Measurements from ENCODE around the gene DAPK3.
"Not testable (repeated sequence)": the region's sequence is repeated elsewhere in the genome, so short reads cannot be mapped to it uniquely, and the experiment has no call there.

The DAPK3 gene

GRCh38 chr19:3952755-3953276 is 18.1 kb downstream of the DAPK3 start:
- not testable (repeated sequence) for FAIRE-seq

- FAIRE-seq, result no peak
Observed at GRCh38 chr19:3950871-3951861, 19.7 kb downstream of the DAPK3 start.

GRCh38 chr19:3949997-3950859 is 20.7 kb downstream of the DAPK3 start:
- no peak for FAIRE-seq

GRCh38 chr19:3949294-3949693 is 21.6 kb downstream of the DAPK3 start:
- no peak for FAIRE-seq

GRCh38 chr19:3947316-3947933 is 23.5 kb downstream of the DAPK3 start:
- not testable (repeated sequence) for FAIRE-seq

GRCh38 chr19:3945838-3946237 is 25.1 kb downstream of the DAPK3 start:
- FAIRE-seq, result no peak

- no peak for FAIRE-seq
Observed at GRCh38 chr19:3944018-3944721, 26.7 kb downstream of the DAPK3 start.

- no peak for FAIRE-seq
Observed at GRCh38 chr19:3942790-3943409, 28.0 kb downstream of the DAPK3 start.

GRCh38 chr19:3938300-3938950 is 32.5 kb downstream of the DAPK3 start:
- FAIRE-seq, result not testable (repeated sequence)

- no peak for FAIRE-seq
Observed at GRCh38 chr19:3936506-3937442, 34.1 kb downstream of the DAPK3 start.

- no peak for FAIRE-seq
Observed at GRCh38 chr19:3932931-3933810, 37.7 kb downstream of the DAPK3 start, which contains the start of gene NMRK2. NMRK2 (plus strand) TSS chr19:3933069; CDS start chr19:3933672, 603 bp downstream.

- no peak for FAIRE-seq
Observed at GRCh38 chr19:3931041-3931440, 39.9 kb downstream of the DAPK3 start.

GRCh38 chr19:3923912-3924311 is 47.0 kb downstream of the DAPK3 start:
- no peak for FAIRE-seq

GRCh38 chr19:3923096-3923758 is 47.7 kb downstream of the DAPK3 start:
- no peak for FAIRE-seq

- FAIRE-seq, result no peak
Observed at GRCh38 chr19:3919793-3920192, 51.1 kb downstream of the DAPK3 start.

GRCh38 chr19:3916033-3916432 is 54.9 kb downstream of the DAPK3 start:
- FAIRE-seq, result no peak

- FAIRE-seq, result no peak
Observed at GRCh38 chr19:3914199-3914598, 56.7 kb downstream of the DAPK3 start.

- no peak for FAIRE-seq
Observed at GRCh38 chr19:3910105-3910504, 60.8 kb downstream of the DAPK3 start.

Measured in colon (tissue), 2 donors.